Measurements from ENCODE around the gene GOLT1A. TPM values are rescaled to one million over a fixed set of nuclear protein-coding genes. Genes with fewer than 3 reads are reported as not detected.

The GOLT1A gene
- total and polyA plus RNA-seq, 10 of the 15 experiments (the other 5 are each of a cell fraction or from before 2014, with no cell fraction given) = 0.09 to 0.46 TPM; not detected in 8

DNA sequence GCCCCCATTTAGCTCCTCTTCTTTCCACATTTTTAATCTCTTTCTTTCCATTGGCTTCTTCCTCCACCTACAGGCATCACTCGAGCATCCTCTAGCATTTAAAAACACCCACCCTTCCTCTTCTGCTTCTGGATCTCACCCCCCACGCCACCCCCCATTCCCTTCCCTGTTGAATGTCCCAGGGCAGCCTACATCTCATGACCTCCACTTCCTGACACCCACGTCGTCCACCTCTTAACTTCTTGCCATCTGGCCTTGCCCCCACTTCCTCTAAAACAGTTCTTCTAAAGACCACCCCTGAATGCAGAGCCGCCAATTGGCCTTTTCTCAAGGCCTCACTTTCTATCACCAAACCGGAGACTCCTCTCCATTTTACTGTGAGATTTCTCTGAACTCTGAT, 55.8 kb downstream of the GOLT1A start (continued):
- TF ChIP-seq, protein P1, sequence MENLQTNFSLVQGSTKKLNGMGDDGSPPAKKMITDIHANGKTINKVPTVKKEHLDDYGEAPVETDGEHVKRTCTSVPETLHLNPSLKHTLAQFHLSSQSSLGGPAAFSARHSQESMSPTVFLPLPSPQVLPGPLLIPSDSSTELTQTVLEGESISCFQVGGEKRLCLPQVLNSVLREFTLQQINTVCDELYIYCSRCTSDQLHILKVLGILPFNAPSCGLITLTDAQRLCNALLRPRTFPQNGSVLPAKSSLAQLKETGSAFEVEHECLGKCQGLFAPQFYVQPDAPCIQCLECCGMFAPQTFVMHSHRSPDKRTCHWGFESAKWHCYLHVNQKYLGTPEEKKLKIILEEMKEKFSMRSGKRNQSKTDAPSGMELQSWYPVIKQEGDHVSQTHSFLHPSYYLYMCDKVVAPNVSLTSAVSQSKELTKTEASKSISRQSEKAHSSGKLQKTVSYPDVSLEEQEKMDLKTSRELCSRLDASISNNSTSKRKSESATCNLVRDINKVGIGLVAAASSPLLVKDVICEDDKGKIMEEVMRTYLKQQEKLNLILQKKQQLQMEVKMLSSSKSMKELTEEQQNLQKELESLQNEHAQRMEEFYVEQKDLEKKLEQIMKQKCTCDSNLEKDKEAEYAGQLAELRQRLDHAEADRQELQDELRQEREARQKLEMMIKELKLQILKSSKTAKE (IDR thresholded peaks at IDR 0.05; ENCODE audit: low read depth, poor library complexity, severe bottlenecking) = no peak
- TF ChIP-seq PML (IDR thresholded peaks at IDR 0.05; ENCODE audit: low read length) = no peak

DNA sequence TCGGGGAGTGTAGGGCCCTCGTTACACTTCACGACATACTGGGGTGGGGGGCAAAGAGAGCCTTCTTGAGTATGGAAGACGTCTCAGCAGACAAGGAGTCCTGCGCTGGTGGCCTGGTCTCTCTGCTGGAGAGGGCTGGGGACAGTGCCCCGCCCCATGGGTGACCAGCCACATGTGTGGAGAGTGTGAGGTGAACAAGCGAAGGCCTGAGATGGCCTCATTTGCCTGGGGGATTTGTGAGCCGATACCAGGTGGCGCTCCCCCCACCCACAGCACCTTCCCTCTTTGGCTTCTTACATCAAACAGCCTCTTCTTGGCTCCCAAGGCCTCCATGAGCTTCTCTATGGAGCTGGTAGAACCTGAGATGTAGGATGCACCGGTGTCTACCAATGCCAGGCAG, 57.9 kb downstream of the GOLT1A start:
- no TSS peak for BruUV-seq (replicated peaks)
- Histone ChIP-seq H4K20me1 (ENCODE audit: control insufficient read depth, insufficient read depth) (no peaks in the 10 kb centered on the region), H3K36me3 (ENCODE audit: control insufficient read depth in 2 of 2, insufficient read depth in 2 of 2, low read length in 1 of 2) (no peaks in the 10 kb centered on the region), H3K9me3 (replicated peaks; ENCODE audit: control insufficient read depth, insufficient read depth, low read length) (no peaks in the 10 kb centered on the region), H3K4me1 (ENCODE audit: control insufficient read depth, insufficient read depth, low read length) (no peaks in the 10 kb centered on the region), H3K27me3 (replicated peaks in 1 of 2; ENCODE audit: control insufficient read depth in 2 of 2, insufficient read depth in 2 of 2, low read length in 1 of 2) (peaks cover 3 to 4% of the 10 kb centered on the region in 2 experiments; a peak in 3 of 4 replicates), H2AFZ (ENCODE audit: control insufficient read depth, low read depth, low read length) (no peak overlapping the region), H3K79me2 (ENCODE audit: control insufficient read depth, insufficient read depth, low read length) (no peaks in the 10 kb centered on the region), H3K27ac (ENCODE audit: control insufficient read depth, insufficient read depth) (no peak overlapping the region), H3K9ac (ENCODE audit: control insufficient read depth, insufficient read depth, low read length) (no peak overlapping the region), H3K4me2 (ENCODE audit: control insufficient read depth, insufficient read depth) (no peak overlapping the region), H3K4me3 (no peak overlapping the region)
- ATAC-seq = no peak
- in situ Hi-C loops (cut with MboI) = no loop called here
- no peak for DNase-seq (ENCODE audit: low read depth, low spot score)
- no peak for FAIRE-seq
- POLR2A ChIA-PET = no interaction called here
- SMC1A ChIA-PET (ENCODE audit: uncharacterized antibody, unreplicated experiment) = no interaction called here
- 20% methylated on average over 10 of the region's 10 CpGs for WGBS (ENCODE audit: insufficient coverage, insufficient replicate concordance, low lambda C conversion rate, missing lambda C conversion rate)
- TF ChIP-seq RAD51 (IDR thresholded peaks at IDR 0.05) = no peak
- TF ChIP-seq RAD21 (IDR thresholded peaks at IDR 0.05; ENCODE audit: insufficient read depth, low read depth, low read length) = no peak
- no peak for TF ChIP-seq FOXK2 (IDR thresholded peaks at IDR 0.05)
- TF ChIP-seq NR2C1 (IDR thresholded peaks at IDR 0.05) = no peak
- no peak for TF ChIP-seq IKZF1 (conservative IDR thresholded peaks at IDR 0.05)
- intact Hi-C loops (cut with micrococcal nuclease; ENCODE audit: unreplicated experiment) = no loop called here
- CTCF ChIA-PET = interaction anchor here (1.8 kb wide), 1 partner anchor 243 kb away, joined by 5 read pairs; no protein-coding TSS in a partner anchor
- RAD21 ChIA-PET (ENCODE audit: unreplicated experiment) = no interaction called here
